Fibroblast of the aortic adventitia (primary cell): Measurements from ENCODE around the gene NR1H4. TPM values are rescaled to one million over a fixed set of nuclear protein-coding genes. Genes with fewer than 3 reads are reported as not detected.
A peak's percentile ranks its signal among the peaks of the same experiment; 100 is the strongest.

Experiments
- DNase-seq: peaks from one replicate; pipeline ENCODE4 v3.0.0-alpha.2; 2010; ENCODE audit warnings: low read depth
- H3K4me3 ChIP-seq: 2 replicates; pipeline ENCODE4 v1.5.1; 2011; ENCODE audit warnings: low read depth, mild to moderate bottlenecking, control low read depth, low read length, moderate library complexity
- CTCF ChIP-seq: IDR thresholded peaks from 2 replicates; pipeline ENCODE4 v1.5.1; 2011; ENCODE audit warnings: mild to moderate bottlenecking, low read length, control low read depth, inconsistent platforms; ENCODE audit not compliant: insufficient read depth
- total RNA-seq: library from RNA; depleted of rRNA; stranded (reverse); fragments of >200 nt; gene quantifications from 2 replicates; pipeline ENCODE4 v1.2.3, GENCODE V29; 2012; ENCODE audit warnings: low replicate concordance

NR1H4 gene
- total RNA-seq, 1 donor: not detected

- H3K4me3 ChIP-seq: no peak overlapping the region
- peak; percentile 4 for DNase-seq
- no peak for TF ChIP-seq CTCF
Observed at GRCh38 chr12:100450735-100451134, 22.9 kb upstream of the NR1H4 start.

- H3K4me3 ChIP-seq: no peak overlapping the region
- DNase-seq: no peak
- TF ChIP-seq CTCF: no peak
Observed at GRCh38 chr12:100453951-100454350, 19.7 kb upstream of the NR1H4 start.

GRCh38 chr12:100455896-100456295, 17.8 kb upstream of the NR1H4 start:
- H3K4me3 ChIP-seq: no peak overlapping the region
- no peak for DNase-seq
- no peak for TF ChIP-seq CTCF

GRCh38 chr12:100458191-100458590, 15.5 kb upstream of the NR1H4 start:
- no peak overlapping the region for H3K4me3 ChIP-seq
- DNase-seq: no peak
- TF ChIP-seq CTCF: no peak

- no peak for TF ChIP-seq CTCF
- DNase-seq: no peak
- H3K4me3 ChIP-seq: no peak overlapping the region
Observed at GRCh38 chr12:100460702-100461101, 13.0 kb upstream of the NR1H4 start.

GRCh38 chr12:100461330-100461973, 12.2 kb upstream of the NR1H4 start:
- no peak overlapping the region for H3K4me3 ChIP-seq
- TF ChIP-seq CTCF: no peak
- no peak for DNase-seq

- no peak for DNase-seq
- TF ChIP-seq CTCF: no peak
- H3K4me3 ChIP-seq: no peak overlapping the region
Observed at GRCh38 chr12:100463661-100464060, 10.0 kb upstream of the NR1H4 start.
